Vagina (tissue), 2 donors: ENCODE results near the gene PGK1. TPM values are rescaled to one million over a fixed set of nuclear protein-coding genes. Genes with fewer than 3 reads are reported as not detected.
"Not testable (repeated sequence)": the region's sequence is repeated elsewhere in the genome, so short reads cannot be mapped to it uniquely, and the experiment has no call there.

Experiments used
- DNase-seq, 2 donors: peaks; one replicate each; pipeline ENCODE4 v3.0.0-alpha.2; 2017; ENCODE audit errors: extremely low spot score in 2 of 2
- H3K27ac ChIP-seq: fragments of 200-600 bp; sonication (generic); one replicate; pipeline ENCODE4 v1.5.1; 2019
- H3K27me3 ChIP-seq: fragments of 200-600 bp; sonication (generic); one replicate; pipeline ENCODE4 v1.5.1; 2019
- H3K36me3 ChIP-seq, 2 donors: fragments of 200-600 bp; sonication (generic); one replicate each; pipeline ENCODE4 v1.5.1; 2017 to 2019
- H3K4me1 ChIP-seq: fragments of 200-600 bp; sonication (generic); one replicate; pipeline ENCODE4 v1.5.1; 2019
- H3K4me3 ChIP-seq, 2 donors: fragments of 200-600 bp; sonication (generic); 1 replicate in 1 of 2; 2 replicates in 1 of 2; pipeline ENCODE4 v1.5.1; 2016 to 2019
- H3K9me3 ChIP-seq: fragments of 200-600 bp; sonication (generic); one replicate; pipeline ENCODE4 v1.5.1; 2019
- CTCF ChIP-seq, 3 experiments: fragments of 450-650 bp in 2 of 3; fragments of 200-600 bp in 1 of 3; sonication (generic) in 1 of 3; IDR thresholded peaks; one replicate each; pipeline ENCODE4 v1.5.1; 2017 to 2019; ENCODE audit warnings: antibody characterized with exemption in 3 of 3, mild to moderate bottlenecking in 2 of 3, moderate library complexity in 2 of 3
- POLR2A ChIP-seq, 2 donors: fragments of 450-650 bp; IDR thresholded peaks; one replicate each; pipeline ENCODE4 v1.6.1; 2017; ENCODE audit warnings: antibody characterized with exemption in 2 of 2, mild to moderate bottlenecking in 2 of 2, moderate library complexity in 2 of 2
- POLR2AphosphoS5 ChIP-seq, 2 donors: sonication (generic); formaldehyde crosslinking; IDR thresholded peaks; one replicate each; pipeline ENCODE4 v1.9.0; 2017; ENCODE audit warnings: antibody characterized with exemption in 2 of 2, mild to moderate bottlenecking in 2 of 2, low read depth in 1 of 2; ENCODE audit not compliant: insufficient read depth in 1 of 2
- intact Hi-C: fragments of 100-400 bp; cut with DNase I; formaldehyde crosslinking; loops from one replicate; pipeline ENCODE4 v1.15.1; 2023
- total RNA-seq: library from RNA; depleted of rRNA; stranded (reverse); fragments of >200 nt; gene quantifications from one replicate; pipeline ENCODE4 v1.2.3, GENCODE V29; 2016

Gene PGK1
- 135 TPM for total RNA-seq

GRCh38 chrX:78103623-78104446 lies at the start of gene PGK1:
Gene PGK1, plus strand, starts transcription at chrX:78104248. Its CDS starts 93 bp downstream, at chrX:78104341.
- intact Hi-C loops = no loop called here
- peak within 1 kb of the TSS; percentile 86 for H3K27ac ChIP-seq
- no peaks in the 10 kb centered on the region for H3K27me3 ChIP-seq
- H3K4me1 ChIP-seq = peaks cover 28% of the 10 kb centered on the region
- TF ChIP-seq POLR2AphosphoS5 (IDR thresholded peaks at IDR 0.05; ENCODE audit: insufficient read depth in 1 of 2, low read depth in 1 of 2) (peak; percentile 74 to 92), CTCF (IDR thresholded peaks at IDR 0.05) (no peak), POLR2A (IDR thresholded peaks at IDR 0.05) (peak in 1 of 2 donors; percentile 78)
- H3K36me3 ChIP-seq = no peaks in the 10 kb centered on the region
- DNase-seq = peak in 1 of 2 donors; percentile 95
- H3K4me3 ChIP-seq = peak within 1 kb of the TSS; percentile 61 to 76
- no peaks in the 10 kb centered on the region for H3K9me3 ChIP-seq

GRCh38 chrX:78063687-78064086 lies 40.4 kb upstream of the PGK1 start:
- intact Hi-C loops = no loop called here

GRCh38 chrX:78064152-78064551 lies 39.9 kb upstream of the PGK1 start:
- intact Hi-C loops = no loop called here
- DNase-seq = no peak
- H3K36me3 ChIP-seq = no peaks in the 10 kb centered on the region
- peaks cover 3% of the 10 kb centered on the region for H3K9me3 ChIP-seq
- no peak overlapping the region for H3K4me3 ChIP-seq
- H3K27me3 ChIP-seq = no peaks in the 10 kb centered on the region
- no peak overlapping the region for H3K27ac ChIP-seq
- no peaks in the 10 kb centered on the region for H3K4me1 ChIP-seq
- TF ChIP-seq POLR2A (IDR thresholded peaks at IDR 0.05) = no peak
- TF ChIP-seq POLR2AphosphoS5 (IDR thresholded peaks at IDR 0.05; ENCODE audit: insufficient read depth in 1 of 2, low read depth in 1 of 2) = no peak
- TF ChIP-seq CTCF (IDR thresholded peaks at IDR 0.05) = no peak

More at GRCh38 chrX:78063687-78064086, 40.4 kb upstream of the PGK1 start:
- no peak overlapping the region for H3K27ac ChIP-seq
- H3K27me3 ChIP-seq = no peaks in the 10 kb centered on the region
- H3K4me3 ChIP-seq = no peak overlapping the region
- TF ChIP-seq POLR2A (IDR thresholded peaks at IDR 0.05) (no peak), POLR2AphosphoS5 (IDR thresholded peaks at IDR 0.05; ENCODE audit: insufficient read depth in 1 of 2, low read depth in 1 of 2) (no peak), CTCF (IDR thresholded peaks at IDR 0.05) (no peak)
- H3K4me1 ChIP-seq = no peaks in the 10 kb centered on the region
- no peak for DNase-seq
- H3K36me3 ChIP-seq = no peaks in the 10 kb centered on the region
- no peaks in the 10 kb centered on the region for H3K9me3 ChIP-seq

- H3K4me3 ChIP-seq, H3K9me3 ChIP-seq, intact Hi-C loops, DNase-seq, H3K36me3 ChIP-seq, H3K4me1 ChIP-seq, H3K27me3 ChIP-seq, H3K27ac ChIP-seq: not testable (repeated sequence)
Observed at GRCh38 chrX:78064698-78065601, 39.1 kb upstream of the PGK1 start.

GRCh38 chrX:78066110-78066509 lies 37.9 kb upstream of the PGK1 start:
- DNase-seq = no peak

More at GRCh38 chrX:78066110-78066509, 37.9 kb upstream of the PGK1 start:
- Histone ChIP-seq H3K36me3 (no peaks in the 10 kb centered on the region), H3K9me3 (peaks cover 3% of the 10 kb centered on the region), H3K4me1 (no peaks in the 10 kb centered on the region), H3K27ac (no peak overlapping the region), H3K4me3 (no peak overlapping the region), H3K27me3 (no peaks in the 10 kb centered on the region)
- TF ChIP-seq POLR2AphosphoS5 (IDR thresholded peaks at IDR 0.05; ENCODE audit: insufficient read depth in 1 of 2, low read depth in 1 of 2) (no peak), POLR2A (IDR thresholded peaks at IDR 0.05) (no peak), CTCF (IDR thresholded peaks at IDR 0.05) (no peak)
- intact Hi-C loops = no loop called here
